ENCODE measurements around the gene GSDMA. TPM values are rescaled to one million over a fixed set of nuclear protein-coding genes. Genes with fewer than 3 reads are reported as not detected.

Gene GSDMA
- total RNA-seq, 1 donor from 2014 or later, result not detected

- no peak for TF ChIP-seq CTCF (conservative IDR thresholded peaks at IDR 0.05)
- Mint-ChIP-seq H3K27me3 (no peaks in the 10 kb centered on the region), H3K4me3 (no peak overlapping the region), H3K27ac (no peak overlapping the region), H3K36me3 (peaks cover 25% of the 10 kb centered on the region), H3K4me1 (ENCODE audit: unreplicated experiment) (peaks cover 27% of the 10 kb centered on the region), H3K9me3 (no peaks in the 10 kb centered on the region)
- DNase-seq (ENCODE audit: extremely low spot score, unreplicated experiment), result no peak
Measured at GRCh38 chr17:39920218-39921210, 42.3 kb upstream of the GSDMA start.

- Mint-ChIP-seq H3K4me3 (no peak overlapping the region), H3K27ac (no peak overlapping the region), H3K9me3 (no peaks in the 10 kb centered on the region), H3K27me3 (no peaks in the 10 kb centered on the region), H3K36me3 (peaks cover 22% of the 10 kb centered on the region), H3K4me1 (ENCODE audit: unreplicated experiment) (peaks cover 28% of the 10 kb centered on the region)
- no peak for DNase-seq (ENCODE audit: extremely low spot score, unreplicated experiment)
- TF ChIP-seq CTCF (conservative IDR thresholded peaks at IDR 0.05), result no peak
Measured at GRCh38 chr17:39921323-39921722, 41.5 kb upstream of the GSDMA start.

GRCh38 chr17:39922006-39922405, 40.8 kb upstream of the GSDMA start:
- H3K4me1 Mint-ChIP-seq (ENCODE audit: unreplicated experiment), result peaks cover 24% of the 10 kb centered on the region
- no peak for TF ChIP-seq CTCF (conservative IDR thresholded peaks at IDR 0.05)
- H3K4me3 Mint-ChIP-seq, result no peak overlapping the region
- peak overlapping the region; percentile 73 for H3K27ac Mint-ChIP-seq
- no peaks in the 10 kb centered on the region for H3K9me3 Mint-ChIP-seq
- DNase-seq (ENCODE audit: extremely low spot score, unreplicated experiment), result no peak
- H3K27me3 Mint-ChIP-seq, result no peaks in the 10 kb centered on the region
- H3K36me3 Mint-ChIP-seq, result peaks cover 16% of the 10 kb centered on the region

- DNase-seq (ENCODE audit: extremely low spot score, unreplicated experiment), result no peak
- no peak overlapping the region for H3K4me3 Mint-ChIP-seq
- no peak overlapping the region for H3K27ac Mint-ChIP-seq
Measured at GRCh38 chr17:39923230-39923629, 39.6 kb upstream of the GSDMA start.

More at GRCh38 chr17:39923230-39923629, 39.6 kb upstream of the GSDMA start:
- Mint-ChIP-seq H3K27me3 (no peaks in the 10 kb centered on the region), H3K9me3 (no peaks in the 10 kb centered on the region), H3K36me3 (peaks cover 7% of the 10 kb centered on the region), H3K4me1 (ENCODE audit: unreplicated experiment) (peaks cover 27% of the 10 kb centered on the region)
- TF ChIP-seq CTCF (conservative IDR thresholded peaks at IDR 0.05), result no peak

All from type B pancreatic cell (in vitro differentiated cells).